ENCODE measurements around the gene KDM4C.

Gene KDM4C

DNA sequence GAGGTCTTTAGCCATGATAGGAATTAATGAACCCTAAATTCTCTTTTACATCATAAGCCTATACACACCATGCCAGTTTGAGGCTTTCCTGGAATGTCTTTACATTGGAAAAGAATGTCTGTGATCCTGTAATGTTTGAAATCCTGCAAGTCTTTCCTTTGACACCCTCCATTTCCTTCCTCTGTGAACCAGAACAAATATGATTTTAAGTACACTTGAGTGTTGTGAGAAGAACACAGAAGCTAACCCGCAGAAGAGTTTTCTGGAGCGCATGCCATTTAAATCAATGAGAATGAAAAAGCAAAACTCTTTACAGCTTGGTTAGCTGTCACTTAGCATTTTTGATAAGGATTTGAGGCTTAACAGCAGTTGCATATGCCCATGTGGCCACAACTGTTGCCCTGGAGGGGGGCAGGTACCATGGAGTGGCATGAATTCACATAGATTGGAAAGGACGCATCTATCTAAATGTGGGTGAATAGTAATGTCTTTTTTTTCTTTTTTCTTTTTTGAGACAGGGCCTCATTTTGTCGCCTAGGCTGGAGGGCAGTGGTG, 372.6 kb downstream of the KDM4C start:
- ATAC-seq (ENCODE audit: insufficient read depth, low read depth) = no peak
- no peak overlapping the region for H3K4me2 ChIP-seq (ENCODE audit: insufficient read depth, low read length)
- no peaks in the 10 kb centered on the region for H3K79me2 ChIP-seq (ENCODE audit: insufficient read depth, low read length)
- no peak for TF ChIP-seq EZH2 (IDR thresholded peaks at IDR 0.05; ENCODE audit: borderline replicate concordance, low read depth, low read length, severe bottlenecking)
- no peak for TF ChIP-seq CTCF (IDR thresholded peaks at IDR 0.05; ENCODE audit: borderline replicate concordance, extremely low read depth, low read length, poor library complexity, severe bottlenecking)
- H3K4me3 ChIP-seq (ENCODE audit: low read depth in 1 of 2, low read length in 2 of 2) = no peak overlapping the region
- H3K9me3 ChIP-seq (ENCODE audit: insufficient read depth, low read length, severe bottlenecking) = no peaks in the 10 kb centered on the region
- no peaks in the 10 kb centered on the region for H4K20me1 ChIP-seq (ENCODE audit: insufficient read depth, low read length)
- H3K9ac ChIP-seq (ENCODE audit: low read depth, low read length) = no peak overlapping the region
- DNase-seq = no peak
- no peaks in the 10 kb centered on the region for H3K4me1 ChIP-seq (ENCODE audit: insufficient read depth, low read length)
- H3K36me3 ChIP-seq (ENCODE audit: insufficient read depth, low read length) = peaks cover 20% of the 10 kb centered on the region; the same call in 1 of the 2 replicates
- no peaks in the 10 kb centered on the region for H3K27me3 ChIP-seq (ENCODE audit: insufficient read depth, low read length, poor library complexity)
- H2AFZ ChIP-seq (ENCODE audit: low read depth, low read length) = no peak overlapping the region
- H3K27ac ChIP-seq (ENCODE audit: low read length) = no peak overlapping the region

DNA sequence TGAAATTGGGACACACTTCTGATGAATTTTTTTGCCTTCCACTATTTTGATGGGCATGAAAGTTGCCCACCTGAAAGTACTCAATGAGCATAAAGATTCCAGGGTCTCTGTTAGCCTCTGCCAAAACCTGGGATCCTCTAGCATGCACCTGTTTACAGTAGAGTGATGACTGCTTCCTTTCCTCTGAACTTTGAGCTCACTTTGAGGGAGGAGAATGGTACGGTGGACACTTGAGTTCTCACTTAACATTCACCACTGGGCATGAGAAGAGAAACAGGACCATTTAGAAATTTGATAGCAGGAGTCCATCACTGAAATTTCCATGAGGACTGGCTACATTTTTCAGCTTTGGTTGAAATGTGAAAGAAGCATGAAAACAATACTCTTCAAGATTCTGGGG, 374.8 kb downstream of the KDM4C start:
- H4K20me1 ChIP-seq (ENCODE audit: insufficient read depth, low read length) = no peaks in the 10 kb centered on the region
- no peaks in the 10 kb centered on the region for H3K9me3 ChIP-seq (ENCODE audit: insufficient read depth, low read length, severe bottlenecking)
- H3K36me3 ChIP-seq (ENCODE audit: insufficient read depth, low read length) = peaks cover 25% of the 10 kb centered on the region; the same call in 1 of the 2 replicates
- no peak overlapping the region for H3K27ac ChIP-seq (ENCODE audit: low read length)
- no peaks in the 10 kb centered on the region for H3K79me2 ChIP-seq (ENCODE audit: insufficient read depth, low read length)
- no peak overlapping the region for H3K9ac ChIP-seq (ENCODE audit: low read depth, low read length)
- no peak overlapping the region for H2AFZ ChIP-seq (ENCODE audit: low read depth, low read length)
- H3K4me2 ChIP-seq (ENCODE audit: insufficient read depth, low read length) = no peak overlapping the region
- DNase-seq (no peak), ATAC-seq (ENCODE audit: insufficient read depth, low read depth) (no peak)
- no peak overlapping the region for H3K4me3 ChIP-seq (ENCODE audit: low read depth in 1 of 2, low read length in 2 of 2)
- H3K27me3 ChIP-seq (ENCODE audit: insufficient read depth, low read length, poor library complexity) = no peaks in the 10 kb centered on the region
- H3K4me1 ChIP-seq (ENCODE audit: insufficient read depth, low read length) = no peaks in the 10 kb centered on the region
- TF ChIP-seq EZH2 (IDR thresholded peaks at IDR 0.05; ENCODE audit: borderline replicate concordance, low read depth, low read length, severe bottlenecking) = no peak
- TF ChIP-seq CTCF (IDR thresholded peaks at IDR 0.05; ENCODE audit: borderline replicate concordance, extremely low read depth, low read length, poor library complexity, severe bottlenecking) = no peak

GRCh38 chr9:7135735-7136134, 378.0 kb downstream of the KDM4C start:
- DNase-seq = no peak
- no peaks in the 10 kb centered on the region for H4K20me1 ChIP-seq (ENCODE audit: insufficient read depth, low read length)

More at GRCh38 chr9:7135735-7136134, 378.0 kb downstream of the KDM4C start:
- Histone ChIP-seq H3K79me2 (ENCODE audit: insufficient read depth, low read length) (no peaks in the 10 kb centered on the region), H3K4me1 (ENCODE audit: insufficient read depth, low read length) (no peaks in the 10 kb centered on the region), H3K4me2 (ENCODE audit: insufficient read depth, low read length) (no peak overlapping the region), H3K9me3 (ENCODE audit: insufficient read depth, low read length, severe bottlenecking) (no peaks in the 10 kb centered on the region), H3K27me3 (ENCODE audit: insufficient read depth, low read length, poor library complexity) (no peaks in the 10 kb centered on the region), H3K4me3 (ENCODE audit: low read depth in 1 of 2, low read length in 2 of 2) (no peak overlapping the region), H3K9ac (ENCODE audit: low read depth, low read length) (no peak overlapping the region), H3K36me3 (ENCODE audit: insufficient read depth, low read length) (peaks cover 9% of the 10 kb centered on the region; the same call in 1 of the 2 replicates), H2AFZ (ENCODE audit: low read depth, low read length) (no peak overlapping the region), H3K27ac (ENCODE audit: low read length) (no peak overlapping the region)
- no peak for ATAC-seq (ENCODE audit: insufficient read depth, low read depth)
- TF ChIP-seq EZH2 (IDR thresholded peaks at IDR 0.05; ENCODE audit: borderline replicate concordance, low read depth, low read length, severe bottlenecking) = no peak
- no peak for TF ChIP-seq CTCF (IDR thresholded peaks at IDR 0.05; ENCODE audit: borderline replicate concordance, extremely low read depth, low read length, poor library complexity, severe bottlenecking)

Measured in DND-41 (cell line).